H1 (cell line): ENCODE results near the gene HDAC2. TPM values are rescaled to one million over a fixed set of nuclear protein-coding genes. Genes with fewer than 3 reads are reported as not detected.

Source experiments
- CTCF ChIA-PET: fragments of 300-600 bp; sonication (Branson Sonifier 250); formaldehyde crosslinking; loops from one replicate; lab custom pipeline; 2021; ENCODE audit not compliant: partially characterized antibody; lab: Charles Lee
- POLR2A ChIA-PET: fragments of 300-600 bp; sonication (Branson Sonifier 250); formaldehyde crosslinking; loops from one replicate; lab custom pipeline; 2021; ENCODE audit warnings: inconsistent platforms; ENCODE audit not compliant: partially characterized antibody; lab: Charles Lee
- DNase-seq, 2 experiments: peaks; one replicate each; pipeline versions ENCODE4 v3.0.0 to v3.0.0-alpha.2; 2010 to 2022; ENCODE audit warnings: low spot score in 2 of 2, low read depth in 1 of 2, mixed read lengths in 1 of 2
- FAIRE-seq: peaks from 2 replicates; lab custom pipeline; 2011; peaks lifted over from hg19 to GRCh38; lab: Jason Lieb, UNC
- H2AFZ ChIP-seq: 2 replicates; pipeline ENCODE4 v1.8.1; 2012; ENCODE audit warnings: low read length, inconsistent platforms
- H2AK5ac ChIP-seq: 2 replicates; pipeline ENCODE4 v1.6.1; 2013; ENCODE audit warnings: low read depth, low read length
- H2BK120ac ChIP-seq: replicated peaks from 2 replicates; pipeline ENCODE3; 2013; ENCODE audit warnings: low read depth, low read length, inconsistent platforms
- H2BK12ac ChIP-seq: 2 replicates; pipeline ENCODE4 v1.6.1; 2013; ENCODE audit warnings: low read depth, low read length
- H2BK15ac ChIP-seq: 2 replicates; pipeline ENCODE4 v1.6.1; 2013; ENCODE audit warnings: low read length
- H2BK20ac ChIP-seq: 2 replicates; pipeline ENCODE4 v1.6.1; 2013; ENCODE audit warnings: low read length
- H2BK5ac ChIP-seq: 2 replicates; pipeline ENCODE4 v1.6.1; 2013; ENCODE audit warnings: low read depth, low read length
- H3K14ac ChIP-seq: 2 replicates; pipeline ENCODE4 v1.6.1; 2013; ENCODE audit warnings: inconsistent platforms; ENCODE audit not compliant: insufficient read length
- H3K18ac ChIP-seq: 2 replicates; pipeline ENCODE4 v1.6.1; 2013; ENCODE audit warnings: low read length; ENCODE audit errors: extremely low read depth
- H3K23ac ChIP-seq: 2 replicates; pipeline ENCODE4 v1.6.1; 2013; ENCODE audit warnings: inconsistent platforms; ENCODE audit not compliant: insufficient read length
- H3K23me2 ChIP-seq: 2 replicates; pipeline ENCODE4 v1.6.1; 2013; ENCODE audit warnings: low read depth, low read length
- H3K27ac ChIP-seq: 2 replicates; pipeline ENCODE4 v1.6.1; 2011; ENCODE audit warnings: low read depth, low read length, inconsistent platforms
- H3K27me3 ChIP-seq, 4 experiments: replicated peaks in 1 of 4; 1 replicate in 1 of 4; 2 replicates in 3 of 4; pipeline versions ENCODE4 v1.6.1 to v1.8.1; 2011 to 2013; ENCODE audit warnings: low read length in 3 of 4, mild to moderate bottlenecking in 3 of 4, inconsistent platforms in 2 of 4, mixed read lengths in 2 of 4, moderate library complexity in 1 of 4; ENCODE audit not compliant: control insufficient read depth in 3 of 4, insufficient read depth in 3 of 4; ENCODE audit errors: extremely low read depth in 1 of 4
- H3K36me3 ChIP-seq, 4 experiments: 2 replicates each; pipeline versions ENCODE4 v1.6.1 to v1.8.1; 2011 to 2013; ENCODE audit warnings: mild to moderate bottlenecking in 4 of 4, low read length in 3 of 4, moderate library complexity in 2 of 4, control low read depth in 1 of 4, inconsistent platforms in 1 of 4; ENCODE audit not compliant: insufficient read depth in 4 of 4, control insufficient read depth in 2 of 4
- H3K4ac ChIP-seq: replicated peaks from 2 replicates; pipeline ENCODE3; 2013; ENCODE audit warnings: low read length, low read depth, mixed read lengths, inconsistent platforms; ENCODE audit not compliant: insufficient read length
- H3K4me1 ChIP-seq, 4 experiments: replicated peaks in 1 of 4; 1 replicate in 1 of 4; 2 replicates in 3 of 4; pipeline versions ENCODE4 v1.6.1 to v1.8.1; 2011 to 2013; ENCODE audit warnings: low read length in 3 of 4, inconsistent platforms in 2 of 4, mixed read lengths in 1 of 4; ENCODE audit not compliant: insufficient read depth in 4 of 4, control insufficient read depth in 3 of 4
- H3K4me2 ChIP-seq, 2 experiments: 2 replicates each; pipeline versions ENCODE4 v1.6.1 to v1.8.1; 2011 to 2013; ENCODE audit warnings: low read depth in 2 of 2, low read length in 2 of 2, control low read depth in 1 of 2, inconsistent platforms in 1 of 2, mild to moderate bottlenecking in 1 of 2; ENCODE audit not compliant: insufficient read depth in 1 of 2
- H3K4me3 ChIP-seq, 4 experiments: fragments of 200-600, 300-600 bp in 1 of 4; sonication (generic), shearing (Covaris generic), sonication (Bioruptor Twin) in 1 of 4; 2 replicates each; pipeline versions ENCODE4 v1.5.1 to v1.8.1; 2011 to 2016; ENCODE audit warnings: low read length in 4 of 4, low read depth in 3 of 4, control low read depth in 2 of 4, inconsistent platforms in 2 of 4, mild to moderate bottlenecking in 2 of 4, mixed read lengths in 1 of 4, moderate library complexity in 1 of 4; ENCODE audit not compliant: insufficient read depth in 2 of 4; ENCODE audit errors: extremely low read depth in 1 of 4
- H3K56ac ChIP-seq: replicated peaks from 2 replicates; pipeline ENCODE3; 2013; ENCODE audit warnings: low read depth, mild to moderate bottlenecking, mixed read lengths, low read length, inconsistent platforms; ENCODE audit not compliant: insufficient read length
- H3K79me1 ChIP-seq: 2 replicates; pipeline ENCODE4 v1.6.1; 2013; ENCODE audit warnings: low read depth, low read length, control low read depth
- H3K79me2 ChIP-seq, 2 experiments: 2 replicates each; pipeline versions ENCODE4 v1.6.1 to v1.8.1; 2012 to 2013; ENCODE audit warnings: low read length in 2 of 2, mild to moderate bottlenecking in 2 of 2, inconsistent platforms in 1 of 2; ENCODE audit not compliant: insufficient read depth in 2 of 2, control insufficient read depth in 1 of 2
- H3K9ac ChIP-seq, 4 experiments: replicated peaks in 1 of 4; 1 replicate in 1 of 4; 2 replicates in 3 of 4; pipeline versions ENCODE4 v1.6.1 to v1.8.1; 2011 to 2013; ENCODE audit warnings: low read depth in 3 of 4, low read length in 3 of 4, control low read depth in 2 of 4, mild to moderate bottlenecking in 2 of 4, moderate library complexity in 2 of 4, inconsistent platforms in 1 of 4; ENCODE audit errors: extremely low read depth in 1 of 4
- H3K9me3 ChIP-seq, 2 experiments: 2 replicates each; pipeline versions ENCODE4 v1.6.1 to v1.8.1; 2012 to 2013; ENCODE audit warnings: mild to moderate bottlenecking in 2 of 2, moderate library complexity in 2 of 2, control low read depth in 1 of 2, inconsistent platforms in 1 of 2, low read depth in 1 of 2, low read length in 1 of 2, mixed read lengths in 1 of 2; ENCODE audit not compliant: insufficient read depth in 2 of 2
- H4K20me1 ChIP-seq, 2 experiments: replicated peaks in 1 of 2; 2 replicates each; pipeline versions ENCODE3 to v1.8.1; 2011 to 2013; ENCODE audit warnings: inconsistent platforms in 2 of 2, low read length in 2 of 2, mild to moderate bottlenecking in 1 of 2; ENCODE audit not compliant: insufficient read depth in 2 of 2, control insufficient read depth in 1 of 2
- H4K5ac ChIP-seq: 2 replicates; pipeline ENCODE4 v1.6.1; 2013; ENCODE audit warnings: low read length, low read depth, mixed read lengths, inconsistent platforms; ENCODE audit not compliant: insufficient read length
- H4K8ac ChIP-seq: 2 replicates; pipeline ENCODE4 v1.8.0; 2013; ENCODE audit warnings: mild to moderate bottlenecking, moderate library complexity, low read length, inconsistent platforms; ENCODE audit not compliant: insufficient read depth; ENCODE audit errors: extremely low read depth
- H4K91ac ChIP-seq: replicated peaks from 2 replicates; pipeline ENCODE3; 2013; ENCODE audit warnings: low read length, mixed read lengths, inconsistent platforms; ENCODE audit not compliant: insufficient read length
- ASH2L ChIP-seq: fragments of 200-600, 300-600 bp; sonication (generic); IDR thresholded peaks from one replicate; pipeline ENCODE4 v1.7.1; 2017; ENCODE audit warnings: low read length
- CEBPB ChIP-seq: IDR thresholded peaks from 2 replicates; pipeline ENCODE4 v1.6.1; 2012; ENCODE audit warnings: low read depth, low read length
- EZH2 ChIP-seq: fragments of 200-600 bp; sonication (generic); IDR thresholded peaks from 2 replicates; pipeline ENCODE4 v1.7.1; 2012; ENCODE audit warnings: low read depth, mild to moderate bottlenecking, moderate library complexity, low read length, inconsistent platforms; ENCODE audit not compliant: severe bottlenecking
- RAD21 ChIP-seq, 2 experiments: IDR thresholded peaks in 1 of 2; conservative IDR thresholded peaks in 1 of 2; 2 replicates each; pipeline ENCODE4 v1.6.1; 2011; ENCODE audit warnings: low read depth in 2 of 2, low read length in 2 of 2, improper control_type of control experiment in 1 of 2, inconsistent platforms in 1 of 2, mild to moderate bottlenecking in 1 of 2, moderate library complexity in 1 of 2
- RFX5 ChIP-seq: IDR thresholded peaks from 2 replicates; pipeline ENCODE4 v1.6.1; 2011; ENCODE audit warnings: low read depth, low read length, improper control_type of control experiment, borderline replicate concordance
- WGBS, 2 experiments: shearing (Covaris generic) in 1 of 2; methylation state at CpG; one replicate each; pipeline versions ENCODE4 v1.1.6 to v1.1.7; 2013 to 2015; ENCODE audit warnings: low lambda C conversion rate in 2 of 2, mixed read lengths in 2 of 2, inconsistent platforms in 1 of 2, low coverage in 1 of 2, missing lambda C conversion rate in 1 of 2; ENCODE audit not compliant: insufficient replicate concordance in 2 of 2, insufficient coverage in 1 of 2, insufficient read length in 1 of 2; ENCODE audit errors: extremely low coverage in 1 of 2, missing lambda C conversion rate in 1 of 2; 5-methylcytosine and 5-hydroxymethylcytosine counted together
- polyA plus RNA-seq, 7 experiments: library from polyadenylated mRNA; depleted of rRNA in 3 of 7; stranded (reverse) in 5 of 7; unstranded in 2 of 7; fragments of >200 nt in 5 of 7; fragments of 200-250 nt in 2 of 7; gene quantifications; 1 replicate in 5 of 7; 2 replicates in 1 of 7; 4 replicates in 1 of 7; pipeline versions ENCODE4 v1.2.1 to v1.2.3, GENCODE V29; 2011 to 2013; ENCODE audit warnings: missing spikeins in 2 of 7, mixed read lengths in 2 of 7
- total RNA-seq: library from RNA; stranded (reverse); fragmentation: NEBNext Ultra II Directional; extraction: Animal tissue kit (Norgen Biotek cat#: 25700); gene quantifications from 2 replicates; pipeline ENCODE4 v1.2.1, GENCODE V29; 2021

The HDAC2 gene
- total and polyA plus RNA-seq, 2 of the 8 experiments (the other 6 are each of a cell fraction or from before 2014, with no cell fraction given) = 323 to 374 TPM

DNA sequence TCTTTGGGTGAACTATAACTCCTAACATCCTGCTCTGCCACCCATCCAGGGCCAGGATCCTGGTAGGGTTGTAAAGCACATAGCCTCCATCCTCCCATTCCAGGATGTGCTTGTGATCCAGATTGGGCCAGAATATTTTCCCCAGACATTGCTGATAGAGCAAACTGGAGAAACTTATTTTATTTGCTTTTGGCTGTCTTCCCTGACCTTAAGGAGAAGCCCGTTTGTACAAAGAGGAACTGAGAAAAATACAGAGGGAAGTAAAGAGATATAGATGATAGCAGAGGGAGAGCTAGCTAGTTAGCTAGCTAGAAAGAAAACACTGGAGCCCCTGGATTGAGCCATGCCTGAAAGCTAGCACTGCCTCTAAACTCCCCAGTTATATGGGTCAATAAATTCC is 9.0 kb upstream of the HDAC2 start:
- no peak overlapping the region for H3K9ac ChIP-seq
- no peak overlapping the region for H3K27ac ChIP-seq
- ChIA-PET CTCF (interaction anchor here (0.9 to 2.3 kb wide), 15 partner anchors 8 to 756 kb away, joined by 3 to 27 read pairs (median 4); partner anchors contain the start of gene HDAC2), POLR2A (interaction anchor here (2.3 kb wide), 1 partner anchor 9 kb away, joined by 12 read pairs; the partner anchor contains the start of gene HDAC2)
- no peaks in the 10 kb centered on the region for H3K27me3 ChIP-seq
- no peaks in the 10 kb centered on the region for H3K4me1 ChIP-seq
- no peaks in the 10 kb centered on the region for H3K23me2 ChIP-seq
- H3K18ac ChIP-seq = no peak overlapping the region
- H4K8ac ChIP-seq = no peak overlapping the region
- no peaks in the 10 kb centered on the region for H4K20me1 ChIP-seq
- no peak for DNase-seq
- H4K5ac ChIP-seq = no peak overlapping the region
- H2AK5ac ChIP-seq = no peak overlapping the region
- H3K4me2 ChIP-seq = no peak overlapping the region
- H2BK120ac ChIP-seq = no peak overlapping the region
- H3K4me3 ChIP-seq = no peak overlapping the region
- H3K9me3 ChIP-seq = no peaks in the 10 kb centered on the region
- H3K36me3 ChIP-seq = no peaks in the 10 kb centered on the region
- H3K56ac ChIP-seq = no peak overlapping the region
- no peak overlapping the region for H2BK12ac ChIP-seq
- H4K91ac ChIP-seq = no peak overlapping the region
- no peak overlapping the region for H2AFZ ChIP-seq
- no peak overlapping the region for H2BK20ac ChIP-seq
- no peak overlapping the region for H2BK5ac ChIP-seq
- no peak overlapping the region for H3K4ac ChIP-seq
- H2BK15ac ChIP-seq = no peak overlapping the region
- 85% methylated on average over 1 of the region's 1 CpG; no CpG with 5 or more reads in 1 of the 2 experiments for WGBS, 2 experiments
- no peaks in the 10 kb centered on the region for H3K79me2 ChIP-seq
- FAIRE-seq = no peak
- TF ChIP-seq EZH2 = no peak
- no peak for TF ChIP-seq RFX5
- no peak for TF ChIP-seq ASH2L
- TF ChIP-seq CEBPB = no peak
- no peak for TF ChIP-seq RAD21 (IDR thresholded peaks at IDR 0.05 in 1 of 2, conservative IDR thresholded peaks at IDR 0.05 in 1 of 2; ENCODE audit: low read depth in 2 of 2, low read length in 2 of 2)
- TF ChIP-seq, all 59 proteins: peak for 0
- Histone ChIP-seq H3K23ac (no peak overlapping the region), H3K79me1 (no peaks in the 10 kb centered on the region; the same call in 1 of the 2 replicates), H3K14ac (no peak overlapping the region)
